ENCODE results near the gene RPL11.
"Not testable (repeated sequence)": the region's sequence is repeated elsewhere in the genome, so short reads cannot be mapped to it uniquely, and the experiment has no call there.

RPL11 gene

DNA sequence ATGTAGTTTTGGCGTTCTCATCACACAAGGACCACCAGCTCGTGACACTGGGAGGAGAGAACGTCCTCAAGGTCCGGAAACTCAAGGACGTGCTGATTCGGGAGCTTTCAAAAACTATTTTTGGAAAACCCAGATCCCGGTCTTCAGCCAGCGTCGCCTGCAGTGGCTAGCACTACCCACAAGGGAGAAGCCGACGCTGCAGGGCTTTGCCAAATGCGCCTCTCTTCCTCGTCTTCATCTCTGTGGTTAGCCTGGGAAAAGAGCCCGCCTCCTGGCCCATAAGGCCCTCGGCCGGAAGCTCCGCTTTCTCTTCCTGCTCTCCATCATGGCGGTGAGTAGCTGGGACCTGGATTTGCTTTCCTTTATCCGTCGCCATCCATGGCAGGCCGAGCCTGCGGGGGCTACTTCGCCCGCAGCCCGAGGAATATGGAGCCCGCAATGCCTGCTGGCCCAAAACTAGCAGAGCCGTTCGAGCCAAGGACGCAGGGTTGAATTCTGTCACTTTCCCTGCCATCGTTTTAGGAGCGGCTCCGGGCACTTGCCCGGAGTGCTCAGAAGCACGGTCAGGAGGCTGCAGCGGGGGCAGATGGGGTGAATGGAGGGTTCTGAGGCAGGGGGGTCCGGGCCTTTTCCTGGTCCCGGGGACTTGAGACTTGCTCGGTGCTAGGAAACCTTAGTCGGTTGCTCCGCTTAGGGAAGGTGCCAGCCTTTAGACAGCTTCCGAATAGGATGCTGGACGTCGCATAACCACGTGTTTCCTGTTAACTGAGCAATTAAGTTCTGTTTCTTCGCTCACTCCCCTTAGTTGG, at the start of gene RPL11:
TSS of gene RPL11 (plus strand) at position 308 of the 809 bp plus-strand sequence. CDS start at position 326, 18 bp downstream.
- in situ Hi-C loops (cut with HindIII; ENCODE audit: low sequenced_read_pairs): no loop called here

DNA sequence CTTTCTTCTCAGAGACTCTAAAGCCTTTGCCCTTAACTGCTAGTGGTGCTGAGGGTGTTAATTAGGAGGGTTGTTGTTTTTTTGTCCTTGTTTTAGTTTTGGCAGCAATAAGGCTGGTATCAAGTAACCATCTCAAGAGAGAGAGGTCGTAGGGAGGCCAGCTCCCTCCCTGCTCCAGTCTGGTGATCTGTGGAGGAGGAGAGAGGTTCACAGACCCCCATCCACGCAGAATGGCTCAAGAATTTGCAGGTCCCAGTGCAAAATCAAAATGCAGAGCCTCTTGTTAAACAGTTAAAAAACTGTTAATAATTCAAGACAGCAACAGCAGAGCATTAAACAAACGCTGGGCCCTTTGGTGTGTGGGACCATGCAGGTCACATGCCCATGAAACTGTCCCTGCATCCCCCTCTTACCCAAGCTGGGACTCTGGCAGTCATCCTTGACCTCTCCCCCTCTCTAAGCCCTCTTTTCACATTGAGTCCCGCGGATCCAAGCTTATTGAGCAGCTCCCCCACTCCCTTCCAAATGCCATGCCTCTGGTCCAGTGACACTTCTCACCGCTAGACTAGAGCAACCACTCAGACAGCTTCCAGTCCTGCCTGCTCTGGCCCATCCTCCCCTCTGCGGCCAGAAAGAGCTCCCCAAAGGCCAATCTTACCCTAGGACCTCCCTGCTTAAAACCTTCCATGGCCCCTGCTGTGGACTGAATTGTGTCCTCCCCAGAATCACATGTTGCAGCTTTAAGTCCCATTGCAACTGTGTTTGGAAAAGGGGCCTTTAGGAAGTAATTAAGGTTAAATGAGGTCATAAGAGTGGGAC, 47.7 kb upstream of the RPL11 start:
- in situ Hi-C loops (cut with HindIII; ENCODE audit: low sequenced_read_pairs): no loop called here

DNA sequence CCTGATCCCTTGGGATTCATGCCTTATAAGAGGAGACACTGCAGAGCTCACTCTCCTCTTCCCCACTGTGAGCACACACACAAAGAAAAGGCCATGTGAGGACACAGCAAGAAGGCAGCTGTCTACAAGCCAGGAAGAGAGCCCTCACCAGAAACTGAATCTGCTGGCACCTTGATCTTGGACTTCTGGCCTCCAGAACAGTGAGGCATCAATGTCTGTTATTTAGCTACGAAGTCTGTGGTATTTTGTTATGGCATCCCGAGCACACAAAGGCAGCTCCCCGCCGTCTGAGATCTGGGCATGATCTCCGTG, 47.1 kb upstream of the RPL11 start:
- in situ Hi-C loops (cut with HindIII; ENCODE audit: low sequenced_read_pairs): no loop called here

DNA sequence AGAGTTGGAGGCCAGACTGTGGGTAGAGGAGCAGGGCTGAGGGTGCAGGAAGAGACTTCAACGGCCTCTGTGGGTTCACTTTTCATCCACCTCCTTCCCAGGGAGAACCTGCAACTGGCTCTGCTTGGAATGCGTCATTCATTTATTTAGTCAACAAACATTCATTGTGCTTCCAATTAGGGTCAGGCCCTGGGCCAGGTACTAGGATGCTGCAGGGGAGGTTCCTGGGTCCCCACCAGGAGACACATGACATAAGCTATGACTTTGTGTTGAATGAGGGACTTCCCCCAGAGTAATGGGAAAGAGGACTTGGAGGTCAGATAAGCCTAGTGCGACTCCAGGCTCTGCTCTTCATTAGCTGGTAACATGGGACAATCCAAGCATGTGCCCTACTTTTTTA, 46.3 kb upstream of the RPL11 start:
- in situ Hi-C loops (cut with HindIII; ENCODE audit: low sequenced_read_pairs): no loop called here

DNA sequence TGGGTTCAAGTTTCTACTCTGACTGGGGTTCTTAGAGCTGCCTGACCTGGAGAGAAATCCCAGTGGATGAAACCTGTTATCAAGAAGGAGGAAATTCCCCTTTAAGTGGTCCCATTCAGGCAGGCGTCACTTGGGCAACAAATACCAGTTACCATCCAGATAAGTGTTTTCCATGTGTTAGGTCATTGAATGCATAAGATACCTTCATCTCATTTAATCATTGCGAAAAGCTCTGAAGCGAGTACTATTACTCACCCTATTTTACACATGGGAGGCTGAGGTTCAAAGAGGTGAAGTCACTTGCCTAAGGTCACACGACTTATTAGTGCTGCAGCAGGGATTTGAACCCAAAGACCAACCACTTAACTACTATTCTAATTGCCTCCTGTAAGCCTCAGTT, 45.5 kb upstream of the RPL11 start:
- in situ Hi-C loops (cut with HindIII; ENCODE audit: low sequenced_read_pairs): no loop called here

DNA sequence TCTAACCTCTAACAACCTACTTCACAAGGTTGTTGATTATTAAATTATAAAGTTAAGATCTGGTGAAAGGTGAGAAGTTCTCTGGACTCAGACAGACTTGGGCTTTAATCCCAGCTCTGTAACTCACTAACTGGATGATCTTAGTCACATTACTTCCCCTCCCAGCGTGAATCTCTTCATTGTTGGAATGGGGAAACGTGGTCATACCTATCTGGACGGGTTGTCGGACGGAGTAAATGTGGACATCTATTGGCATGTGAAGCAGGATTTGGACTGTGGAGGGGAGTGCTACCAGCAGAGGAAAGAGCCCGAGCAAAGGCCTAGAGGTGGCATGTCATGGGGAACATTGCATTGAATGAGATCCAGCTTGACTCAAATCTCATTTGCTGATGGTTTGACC, 45.1 kb upstream of the RPL11 start:
- in situ Hi-C loops (cut with HindIII; ENCODE audit: low sequenced_read_pairs): no loop called here

DNA sequence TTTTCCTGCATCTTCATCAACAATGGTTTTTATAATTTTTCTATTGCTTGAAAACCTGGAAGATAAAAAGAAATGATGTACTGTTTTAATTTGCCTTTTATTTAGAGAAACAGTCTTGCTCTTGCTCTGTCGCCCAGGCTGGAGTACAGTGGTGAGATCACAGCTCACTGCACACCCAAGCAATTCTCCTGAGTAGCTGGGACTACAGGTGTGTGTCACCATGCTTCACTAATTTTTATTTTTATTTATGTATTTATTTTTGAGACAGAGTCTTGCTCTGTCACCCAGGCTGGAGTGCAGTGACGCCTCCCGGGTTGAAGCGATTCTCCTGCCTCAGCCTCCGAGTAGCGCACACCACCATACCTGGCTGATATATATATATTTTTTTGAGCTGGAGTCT, 43.0 kb upstream of the RPL11 start:
- in situ Hi-C loops (cut with HindIII; ENCODE audit: low sequenced_read_pairs): no loop called here

DNA sequence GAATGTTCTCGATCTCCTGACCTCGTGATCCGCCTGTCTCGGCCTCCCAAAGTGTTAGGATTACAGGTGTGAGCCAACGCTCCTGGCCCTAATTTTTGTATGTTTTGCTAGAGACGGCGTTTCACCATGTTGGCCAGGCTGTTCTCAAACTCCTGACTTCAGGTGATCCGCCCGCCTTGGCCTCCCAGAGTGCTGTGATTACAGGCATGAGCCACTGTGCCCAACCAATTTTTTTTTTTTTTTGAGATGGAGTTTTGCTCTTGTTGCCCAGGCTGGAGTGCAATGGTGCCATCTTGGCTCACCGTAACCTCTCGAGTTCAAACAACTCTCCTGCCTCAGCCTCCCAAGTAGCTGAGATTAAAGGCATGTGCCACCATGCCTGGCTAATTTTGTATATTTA, 42.4 kb upstream of the RPL11 start:
- in situ Hi-C loops (cut with HindIII; ENCODE audit: low sequenced_read_pairs): not testable (repeated sequence)

DNA sequence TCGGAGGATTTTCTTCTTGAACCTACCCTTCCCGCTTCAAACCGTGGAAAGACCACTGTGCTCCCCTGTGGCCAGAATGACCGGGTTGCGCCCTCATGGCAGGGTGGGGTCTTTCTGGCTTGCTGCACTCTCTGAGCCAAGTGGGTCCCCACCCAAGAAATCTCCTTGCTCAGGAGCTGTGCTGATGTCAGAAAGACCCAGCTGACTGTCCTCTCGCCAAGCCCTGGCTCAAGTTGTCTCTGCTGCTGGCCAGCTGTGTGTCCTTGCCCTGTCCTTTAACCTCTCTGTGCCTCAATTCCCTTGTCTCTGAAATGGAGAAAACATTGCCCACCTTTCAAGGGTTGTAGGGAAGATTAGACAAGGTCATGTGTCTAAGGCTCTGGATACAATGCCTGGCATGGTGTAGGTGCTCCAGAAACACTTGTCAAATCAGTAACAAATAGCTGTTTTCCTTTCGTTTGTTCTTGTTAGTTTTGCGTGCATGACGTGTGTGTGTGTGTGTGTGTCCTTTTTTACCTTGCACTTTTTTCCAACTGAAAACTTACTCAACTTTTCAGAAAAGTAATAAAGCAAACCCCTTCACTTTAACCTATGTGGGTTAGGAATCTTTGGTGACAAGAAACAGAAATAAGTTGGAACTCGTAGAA, 41.1 kb upstream of the RPL11 start:
- in situ Hi-C loops (cut with HindIII; ENCODE audit: low sequenced_read_pairs): no loop called here

DNA sequence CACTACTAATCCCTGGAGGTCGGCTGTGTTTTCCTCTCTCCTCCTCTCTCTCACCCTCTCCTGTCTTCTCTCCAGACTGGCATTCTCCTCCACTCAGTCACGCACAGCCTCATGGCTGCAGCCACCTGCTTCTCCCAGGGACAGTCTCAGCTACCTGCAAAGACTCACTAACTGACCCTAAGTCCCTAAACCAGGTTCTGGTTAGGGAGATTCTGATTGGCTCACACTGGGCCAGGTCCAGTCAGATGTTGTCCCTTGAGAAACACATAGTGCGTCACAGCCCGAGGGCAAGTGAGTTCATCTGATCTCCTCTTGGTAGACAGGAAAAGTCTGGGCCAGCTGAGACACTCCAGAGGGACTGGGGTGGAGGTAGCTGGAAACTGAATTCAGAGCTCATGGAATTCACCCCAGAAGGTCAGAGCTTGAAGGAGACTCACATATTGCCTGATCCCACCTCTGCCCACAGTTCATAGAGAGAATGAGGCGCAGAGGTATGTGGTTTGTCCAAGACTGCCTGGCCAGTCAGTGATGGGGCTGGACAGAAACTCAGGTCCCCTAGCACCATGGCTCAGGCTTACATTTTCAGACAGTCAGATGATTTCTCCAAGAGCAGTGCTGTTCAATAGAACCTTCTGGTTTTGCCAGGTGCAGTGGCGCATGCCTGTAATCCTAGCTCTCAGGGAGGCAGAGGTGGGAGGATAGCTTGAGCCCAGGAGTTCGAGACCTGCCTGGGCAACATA, 40.4 kb upstream of the RPL11 start:
- in situ Hi-C loops (cut with HindIII; ENCODE audit: low sequenced_read_pairs): no loop called here

DNA sequence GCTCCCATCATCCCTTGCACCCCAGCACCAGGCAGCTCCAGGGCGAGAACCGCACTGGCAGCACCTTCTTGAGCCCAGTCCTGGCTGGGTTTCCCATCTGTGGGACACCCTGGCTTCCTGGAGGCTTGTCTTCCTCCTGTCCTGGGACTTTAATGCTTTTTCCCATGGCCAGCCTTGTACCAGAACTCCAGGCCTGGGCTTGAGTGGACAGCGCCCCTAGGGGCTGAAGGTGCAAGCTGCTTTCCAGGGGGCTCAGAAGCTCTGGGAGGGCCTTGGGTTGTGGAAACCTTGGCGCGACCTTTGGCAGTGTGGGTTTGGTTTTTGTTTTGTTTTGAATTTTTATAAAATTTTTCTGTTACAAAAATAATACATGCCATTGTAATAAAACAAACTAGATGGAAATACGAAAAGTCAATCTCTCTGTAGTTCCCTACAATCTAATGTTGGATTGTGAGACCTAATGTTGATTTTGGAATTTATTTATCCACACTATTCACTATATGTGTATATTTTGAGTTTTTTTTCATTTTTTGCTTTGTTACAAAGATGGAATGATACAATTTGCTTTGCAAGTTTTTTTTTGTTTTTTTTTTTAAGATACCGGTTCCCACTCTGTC, 33.8 kb upstream of the RPL11 start:
- in situ Hi-C loops (cut with HindIII; ENCODE audit: low sequenced_read_pairs): no loop called here

DNA sequence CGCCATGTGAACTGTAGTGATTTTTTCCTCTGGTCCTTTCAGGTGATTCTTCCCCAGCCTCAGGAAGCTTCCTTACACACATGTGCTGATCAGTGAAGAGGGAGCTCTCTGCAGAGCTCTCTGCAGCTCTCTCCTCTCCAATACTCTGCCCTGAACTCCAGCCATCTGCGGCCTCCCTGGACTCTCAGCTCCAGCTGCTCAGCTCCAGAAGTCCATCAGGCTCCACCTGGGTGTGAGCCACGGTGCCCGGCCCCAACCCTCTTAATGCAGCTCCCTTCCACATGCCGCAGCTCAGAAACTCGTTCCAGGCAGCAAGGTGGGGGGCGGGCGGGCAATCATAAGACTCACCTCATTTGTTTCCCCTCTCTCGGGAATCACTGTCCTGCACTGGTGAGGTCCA, 30.9 kb upstream of the RPL11 start:
- in situ Hi-C loops (cut with HindIII; ENCODE audit: low sequenced_read_pairs): no loop called here

DNA sequence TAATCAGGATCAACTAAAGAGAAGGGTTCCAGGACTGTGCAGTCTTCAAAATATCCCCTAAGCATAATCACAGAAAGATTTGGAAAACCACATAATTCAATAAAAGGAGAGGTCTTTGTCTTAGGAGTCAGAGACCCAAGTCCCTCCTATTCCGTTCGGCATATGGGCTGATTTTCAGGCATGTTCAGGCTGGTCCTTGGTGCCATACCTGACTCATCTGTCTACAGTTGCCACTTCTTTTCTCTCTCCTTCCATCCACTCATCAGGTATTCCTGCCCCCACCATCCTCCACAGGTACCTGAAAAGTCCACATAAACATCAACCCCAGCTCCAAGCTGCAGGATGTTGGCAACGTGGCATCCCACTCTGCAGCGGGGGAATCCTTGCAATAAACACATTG, 29.7 kb upstream of the RPL11 start:
- in situ Hi-C loops (cut with HindIII; ENCODE audit: low sequenced_read_pairs): no loop called here

DNA sequence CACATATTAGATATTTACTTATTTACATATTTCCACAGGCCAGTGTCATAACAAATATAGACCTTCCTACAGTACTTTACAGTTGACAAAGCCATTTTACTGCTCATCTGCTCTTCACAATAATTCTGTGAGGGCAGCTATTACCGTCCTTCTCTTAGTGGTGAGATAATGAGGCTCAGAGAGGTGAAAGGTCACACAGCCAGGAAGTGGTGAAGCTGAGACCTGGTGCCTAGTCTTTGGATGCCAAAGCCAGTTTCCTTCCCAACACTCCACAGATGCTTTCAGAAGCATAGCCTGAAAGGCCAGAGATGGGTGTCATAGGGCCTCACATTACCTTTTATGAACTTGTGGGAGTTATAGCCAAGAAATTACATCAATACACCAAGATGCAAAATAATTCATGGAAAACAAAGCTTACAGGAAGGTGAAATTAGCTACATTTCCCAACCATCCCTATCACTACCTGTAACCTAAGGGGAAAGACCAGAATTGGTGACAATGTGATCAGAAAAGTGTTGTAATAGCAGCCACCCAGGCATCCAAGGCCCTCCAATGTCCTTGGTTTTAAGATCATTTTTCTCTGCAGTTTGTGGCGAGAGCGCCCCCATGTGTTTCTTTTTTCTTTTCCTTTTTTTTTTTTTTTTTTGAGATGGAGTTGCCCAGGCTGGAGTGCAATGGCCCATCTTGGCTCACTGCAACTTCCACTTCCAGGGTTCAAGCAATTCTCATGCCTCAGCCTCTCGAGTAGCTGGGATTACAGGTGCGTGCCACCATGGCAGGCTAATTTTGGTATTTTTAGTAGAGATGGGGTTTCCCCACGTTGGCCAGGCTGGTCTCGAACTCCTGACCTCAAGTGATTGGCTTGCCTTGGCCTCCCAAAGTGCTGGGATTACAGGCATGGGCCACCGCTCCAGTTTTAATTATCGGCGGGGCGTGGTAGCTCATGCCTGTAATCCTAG, 26.5 kb upstream of the RPL11 start:
- in situ Hi-C loops (cut with HindIII; ENCODE audit: low sequenced_read_pairs): no loop called here

DNA sequence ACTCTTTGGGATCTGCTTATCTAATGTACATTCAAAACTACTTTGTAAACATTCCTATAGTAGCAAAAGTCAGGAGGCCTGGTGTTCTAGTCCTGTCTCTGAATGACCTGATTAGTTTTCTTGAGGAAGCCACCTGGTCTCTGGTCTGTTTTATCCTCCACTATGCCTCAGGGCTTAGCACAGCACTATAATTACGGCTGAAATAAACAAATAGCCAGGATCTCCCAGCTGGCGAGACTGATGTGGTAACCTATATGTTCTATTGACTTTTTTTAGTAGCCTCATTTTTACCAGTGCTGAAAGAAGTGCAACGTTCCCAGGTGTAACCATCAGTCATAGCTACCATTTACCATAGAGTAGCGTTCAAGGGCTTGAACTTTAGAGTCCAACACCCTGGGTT, 24.2 kb upstream of the RPL11 start:
- in situ Hi-C loops (cut with HindIII; ENCODE audit: low sequenced_read_pairs): no loop called here

DNA sequence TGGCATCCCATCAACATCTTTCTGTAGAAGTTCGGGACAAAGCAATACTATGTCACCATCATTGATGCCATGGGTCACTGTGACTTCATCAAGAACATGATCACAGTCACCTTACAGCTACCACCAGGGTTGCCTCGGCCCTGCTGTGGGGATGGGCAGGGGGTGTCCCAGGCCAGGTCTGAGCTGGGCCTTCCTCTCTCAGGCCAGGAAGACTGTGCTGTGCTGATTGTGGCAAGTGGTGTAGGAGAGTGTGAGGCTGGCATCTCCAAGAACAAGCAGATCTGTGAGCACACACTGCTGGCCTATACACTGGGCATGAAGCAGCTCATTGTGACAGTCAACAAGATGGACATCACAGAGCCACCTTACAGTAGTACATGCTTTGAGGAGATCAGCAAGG, 20.9 kb upstream of the RPL11 start:
- in situ Hi-C loops (cut with HindIII; ENCODE audit: low sequenced_read_pairs): no loop called here

DNA sequence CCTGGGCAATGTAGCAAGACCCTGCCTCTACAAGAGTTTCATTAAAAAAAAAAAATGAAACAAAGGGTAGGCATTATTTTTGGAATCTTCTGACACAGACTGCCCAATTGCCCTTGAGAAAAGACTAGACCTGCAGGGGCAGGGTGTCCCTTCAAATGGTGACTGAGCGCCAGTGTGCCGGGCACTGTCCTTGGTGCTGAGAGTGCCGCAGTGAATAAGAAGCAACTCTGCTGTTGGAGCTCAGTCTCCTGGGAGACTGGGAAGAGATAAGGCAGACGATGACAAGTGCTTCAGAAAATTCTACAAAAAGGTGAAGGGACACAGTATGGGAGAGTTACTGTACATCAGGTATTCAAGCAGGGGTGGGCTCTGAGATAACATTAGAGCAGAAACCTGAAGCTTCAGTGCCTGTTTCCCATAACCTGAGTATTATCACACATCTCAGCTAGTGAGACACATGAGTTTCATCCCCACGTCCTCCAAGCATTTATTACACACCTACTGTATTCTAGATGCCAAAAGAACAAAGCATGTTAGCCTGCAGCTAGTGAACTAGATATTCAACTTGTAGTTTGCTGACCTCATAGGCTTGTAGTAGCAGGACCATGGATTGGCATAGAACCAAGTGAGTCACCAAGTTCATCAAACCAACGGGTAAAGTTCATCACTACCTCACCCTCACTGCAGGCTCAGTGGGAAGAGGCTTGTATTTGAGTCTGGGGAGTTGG, 18.4 kb upstream of the RPL11 start:
- in situ Hi-C loops (cut with HindIII; ENCODE audit: low sequenced_read_pairs): no loop called here

DNA sequence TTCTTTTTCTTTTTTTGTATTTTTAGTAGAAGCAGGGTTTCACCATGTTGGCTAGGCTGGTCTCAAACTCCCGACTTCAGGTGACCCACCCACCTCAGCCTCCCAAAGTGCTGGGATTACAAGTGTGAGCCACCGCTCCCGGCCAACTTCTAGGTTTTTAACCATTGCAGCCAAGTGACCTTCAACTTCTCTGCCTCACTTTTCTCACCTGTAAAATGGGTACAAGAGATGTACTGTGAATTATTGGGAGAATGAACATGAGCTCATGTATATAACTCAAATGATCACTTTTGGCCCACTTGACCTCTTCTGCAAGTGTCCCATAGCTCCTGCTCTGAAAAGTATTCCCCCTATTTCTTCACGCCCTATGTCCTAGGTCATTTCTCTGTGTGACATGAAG, 11.8 kb upstream of the RPL11 start:
- in situ Hi-C loops (cut with HindIII; ENCODE audit: low sequenced_read_pairs): no loop called here

DNA sequence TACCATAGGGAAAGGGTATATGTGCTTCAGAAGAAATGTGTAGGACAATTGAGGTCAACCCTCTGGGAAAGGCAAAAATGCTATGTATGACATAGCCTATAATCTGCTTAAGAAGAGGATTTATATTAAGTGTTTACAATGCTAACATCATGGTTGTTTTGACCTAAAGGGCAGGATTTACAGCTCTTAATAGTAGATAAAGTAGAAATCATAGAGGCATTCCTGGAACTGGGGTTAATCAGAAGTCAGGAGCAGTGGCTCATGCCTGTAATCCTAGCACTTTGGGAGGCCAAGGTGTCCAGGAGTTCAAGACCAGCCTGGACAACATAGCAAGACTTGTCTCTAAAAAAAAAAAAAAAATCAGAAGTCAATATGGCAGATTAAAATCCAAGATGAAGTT, 8.7 kb upstream of the RPL11 start:
- in situ Hi-C loops (cut with HindIII; ENCODE audit: low sequenced_read_pairs): no loop called here

Data from endothelial cell of hepatic sinusoid (primary cell).